Stimulated activated CD4-positive, alpha-beta T cell treated with anti-CD3 and anti-CD28 coated beads, TNF-alpha, amount 100 ng/mL, for 4 hours (primary cell): Measurements from ENCODE around the gene HRC.
"Not testable (repeated sequence)": the region's sequence is repeated elsewhere in the genome, so short reads cannot be mapped to it uniquely, and the experiment has no call there.

ENCODE experiments used
- DNase-seq, 3 experiments: peaks; one replicate each; pipeline ENCODE4 v3.0.0-alpha.2; 2020; ENCODE audit warnings: low read depth in 3 of 3

HRC gene

DNA sequence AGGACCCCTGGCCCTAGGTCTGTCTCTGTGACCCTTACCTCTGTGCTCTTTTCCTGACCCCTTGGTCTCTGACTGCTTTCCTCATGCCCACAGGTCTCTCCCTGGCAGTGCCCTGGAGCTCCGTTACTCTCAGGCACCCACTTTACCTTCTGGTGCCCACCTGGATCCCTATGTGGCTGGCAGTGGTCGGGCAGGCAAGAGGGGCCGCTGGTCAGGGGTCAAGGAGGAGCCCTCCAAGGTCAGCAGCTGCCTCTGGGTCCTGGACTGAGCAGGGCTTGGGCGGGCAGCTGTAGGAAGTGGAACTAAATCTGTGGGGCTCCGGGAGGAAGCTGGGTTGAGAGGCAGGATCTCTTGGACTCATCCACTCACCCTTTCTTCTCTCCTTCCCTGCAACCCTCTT lies 19.5 kb downstream of the HRC start:
- no peak for DNase-seq

DNA sequence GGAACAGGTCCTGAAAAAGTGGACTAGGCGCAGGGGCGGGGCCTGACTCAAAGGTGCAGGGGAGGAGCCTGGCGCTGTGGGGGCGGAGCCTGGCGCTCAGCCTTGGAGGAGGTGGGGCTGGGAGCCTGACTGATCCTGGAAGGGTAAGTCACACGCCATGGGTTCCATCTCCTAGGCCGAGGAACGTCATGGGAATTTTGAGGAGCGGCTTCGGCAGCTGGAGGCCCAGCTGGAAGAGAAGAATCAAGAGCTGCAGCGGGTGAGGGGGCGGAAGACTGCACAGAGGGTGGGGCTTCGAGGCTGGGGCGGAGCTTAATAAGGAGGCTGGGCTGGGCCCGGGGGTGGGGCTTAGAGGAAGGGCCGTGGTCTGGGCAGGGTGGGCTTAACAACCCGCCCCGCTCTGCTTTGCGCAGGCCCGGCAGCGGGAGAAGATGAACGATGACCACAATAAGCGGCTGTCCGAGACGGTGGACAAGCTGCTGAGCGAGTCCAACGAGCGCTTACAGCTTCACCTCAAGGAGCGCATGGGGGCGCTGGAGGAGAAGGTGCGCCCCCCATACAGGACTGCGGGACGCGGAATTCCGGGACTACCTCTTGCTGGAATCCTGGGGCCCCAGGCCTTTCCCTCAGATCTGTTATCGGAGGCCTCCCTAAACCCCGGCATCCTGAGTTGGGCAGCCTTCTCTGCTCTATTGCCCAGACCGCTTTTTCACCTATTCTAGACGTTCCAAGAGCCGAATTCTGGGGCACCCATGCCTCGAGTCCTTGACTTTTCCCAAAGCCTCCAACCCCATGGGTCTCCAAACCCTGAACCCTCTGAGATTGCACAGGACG lies 21.4 kb downstream of the HRC start:
- peak in 2 of 3 experiments; percentile 35 to 49 for DNase-seq

DNA sequence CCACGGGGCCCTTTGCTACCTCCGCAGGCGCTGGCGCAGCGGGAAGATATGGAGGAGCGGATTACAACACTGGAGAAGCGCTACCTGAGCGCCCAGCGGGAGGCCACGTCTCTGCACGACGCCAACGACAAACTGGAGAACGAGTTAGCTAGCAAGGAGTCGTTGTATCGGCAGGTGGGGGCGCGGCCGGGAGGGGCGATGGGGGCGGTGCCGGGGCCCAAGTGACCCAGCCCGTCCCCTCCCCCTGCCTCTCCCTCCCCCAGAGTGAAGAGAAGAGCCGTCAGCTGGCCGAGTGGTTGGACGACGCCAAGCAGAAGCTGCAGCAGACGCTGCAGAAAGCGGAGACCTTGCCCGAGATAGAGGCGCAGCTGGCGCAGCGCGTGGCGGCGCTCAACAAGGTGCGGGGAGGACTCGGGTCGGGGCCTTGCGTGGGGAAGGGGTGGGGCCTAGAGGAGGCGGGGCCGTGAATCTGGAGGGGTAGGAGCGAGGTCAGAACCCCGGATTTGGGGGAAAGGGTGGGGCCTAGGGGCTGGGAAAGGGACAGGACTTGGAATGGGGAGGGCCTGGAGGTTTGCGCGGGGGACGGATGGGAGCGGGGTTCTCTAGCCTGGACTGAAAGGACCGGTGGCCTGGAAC lies 22.1 kb downstream of the HRC start:
- peak in 1 of 3 experiments; percentile 26 for DNase-seq

DNA sequence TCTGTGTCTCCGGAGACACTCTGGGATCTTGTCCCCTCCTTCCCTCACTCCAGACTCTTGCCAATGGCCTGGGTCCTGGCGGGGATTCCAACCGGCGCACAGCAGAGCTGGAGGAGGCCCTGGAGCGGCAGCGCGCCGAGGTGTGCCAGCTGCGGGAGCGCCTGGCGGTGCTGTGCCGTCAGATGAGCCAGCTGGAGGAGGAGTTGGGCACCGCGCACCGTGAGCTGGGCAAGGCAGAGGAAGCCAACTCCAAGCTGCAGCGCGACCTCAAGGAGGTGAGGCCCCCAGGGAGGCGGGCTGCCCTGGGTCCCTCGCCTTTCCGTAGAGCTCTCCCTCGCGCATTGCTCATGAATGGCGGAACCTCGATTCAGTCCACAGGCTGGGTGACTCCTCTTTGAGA lies 24.9 kb downstream of the HRC start:
- no peak for DNase-seq

DNA sequence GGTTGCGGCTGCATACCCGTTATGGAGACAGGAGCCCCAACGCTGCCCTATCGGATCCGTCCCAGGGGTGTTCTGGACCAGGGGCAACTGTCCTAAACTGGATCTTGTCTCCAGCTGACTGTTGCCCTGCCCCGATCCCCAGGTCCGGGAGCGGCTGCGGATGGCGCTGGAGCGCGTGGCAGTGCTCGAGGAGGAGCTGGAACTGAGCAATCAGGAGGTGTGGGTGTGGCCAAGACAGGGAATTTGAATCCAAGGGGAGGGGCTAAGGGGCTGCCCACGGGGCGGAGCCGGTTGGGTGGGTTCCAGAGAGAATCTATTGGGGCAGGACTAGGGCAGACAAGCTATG lies 26.0 kb downstream of the HRC start:
- DNase-seq, result no peak

- DNase-seq, result no peak
Observed at GRCh38 chr19:49128545-49129237, 26.5 kb downstream of the HRC start.

DNA sequence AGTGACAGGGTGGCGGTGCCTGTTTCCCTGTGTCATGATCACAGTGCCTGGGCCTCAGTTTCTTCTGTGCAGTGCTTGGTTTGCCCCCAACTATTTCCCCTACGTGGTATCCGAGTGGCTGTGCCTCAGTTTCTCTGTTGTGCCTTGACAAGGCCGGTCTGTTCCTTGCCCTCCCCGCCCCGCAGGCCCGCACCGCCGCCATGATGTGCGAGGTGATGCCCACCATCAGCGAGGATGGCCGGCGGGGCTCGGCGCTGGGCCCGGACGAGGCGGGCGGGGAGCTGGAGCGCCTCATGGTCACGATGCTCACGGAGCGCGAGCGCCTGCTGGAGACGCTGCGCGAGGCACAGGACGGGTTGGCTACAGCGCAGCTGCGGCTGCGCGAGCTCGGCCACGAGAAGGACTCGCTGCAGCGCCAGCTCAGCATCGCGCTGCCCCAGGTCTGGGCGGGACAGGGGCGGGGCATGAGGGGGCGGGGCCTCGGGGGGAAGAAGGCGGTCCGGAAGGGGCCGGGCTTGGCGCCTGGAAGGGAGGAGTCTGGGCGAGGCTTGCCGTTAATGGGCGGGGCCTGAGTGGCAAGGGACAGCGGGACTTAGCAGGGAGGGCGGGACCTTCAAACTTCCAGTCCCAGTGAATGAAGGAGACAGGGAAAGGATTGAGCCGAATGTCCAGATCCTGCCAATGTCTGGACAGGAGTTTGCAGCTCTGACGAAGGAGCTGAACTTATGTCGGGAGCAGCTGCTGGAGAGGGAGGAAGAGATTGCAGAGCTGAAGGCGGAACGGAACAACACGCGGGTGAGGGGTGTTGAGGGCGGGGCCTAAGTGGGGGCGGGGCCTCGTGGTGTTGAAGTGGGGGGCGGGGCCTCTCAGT lies 27.3 kb downstream of the HRC start:
- peak; percentile 89 to 91 (median 91) for DNase-seq

- DNase-seq, result not testable (repeated sequence)
Observed at GRCh38 chr19:49127225-49127624, 28.0 kb downstream of the HRC start.

- DNase-seq, result no peak
Observed at GRCh38 chr19:49126575-49126974, 28.6 kb downstream of the HRC start.

GRCh38 chr19:49125025-49125731 lies 30.0 kb downstream of the HRC start:
- DNase-seq, result no peak

DNA sequence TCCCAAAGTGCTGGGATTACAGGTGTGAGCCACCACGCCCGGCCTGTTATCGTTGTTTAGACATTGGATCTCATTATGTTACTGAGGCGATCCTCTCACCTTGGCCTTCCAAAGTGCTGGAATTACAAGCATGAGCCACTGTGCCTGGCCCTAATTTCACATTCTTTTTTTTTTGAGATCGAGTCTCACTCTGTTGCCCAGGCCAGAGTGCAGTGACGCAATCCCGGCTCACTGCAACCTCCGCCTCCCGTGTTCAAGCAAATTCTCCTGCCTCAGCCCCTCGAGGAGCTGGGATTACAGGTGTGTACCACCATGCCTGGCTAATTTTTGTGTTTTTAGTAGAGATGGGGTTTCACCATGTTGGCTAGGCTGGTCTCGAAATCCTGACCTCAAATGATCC lies 31.9 kb downstream of the HRC start:
- DNase-seq, result not testable (repeated sequence)

DNA sequence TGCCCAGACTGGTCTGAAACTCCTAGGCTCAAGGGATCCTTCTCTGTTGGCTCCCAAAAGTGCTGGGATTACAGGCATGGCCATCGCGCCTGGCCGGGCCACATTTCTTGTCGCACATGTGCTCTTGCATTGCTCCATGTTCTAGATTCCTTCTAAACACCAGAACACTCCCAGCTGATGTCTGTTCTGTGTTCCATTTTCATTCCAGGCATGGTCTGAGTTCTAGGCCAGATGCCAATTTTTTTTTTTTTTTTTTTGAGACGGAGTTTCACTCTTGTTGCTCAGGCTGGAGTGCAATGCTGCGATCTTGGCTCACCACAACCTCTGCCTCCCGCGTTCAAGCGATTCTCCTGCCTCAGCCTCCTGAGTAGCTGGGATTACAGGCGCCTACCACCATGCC lies 33.4 kb downstream of the HRC start:
- not testable (repeated sequence) for DNase-seq

- no peak for DNase-seq
Observed at GRCh38 chr19:49120868-49121267, 34.3 kb downstream of the HRC start.

- no peak for DNase-seq
Observed at GRCh38 chr19:49120325-49120683, 34.9 kb downstream of the HRC start.

DNA sequence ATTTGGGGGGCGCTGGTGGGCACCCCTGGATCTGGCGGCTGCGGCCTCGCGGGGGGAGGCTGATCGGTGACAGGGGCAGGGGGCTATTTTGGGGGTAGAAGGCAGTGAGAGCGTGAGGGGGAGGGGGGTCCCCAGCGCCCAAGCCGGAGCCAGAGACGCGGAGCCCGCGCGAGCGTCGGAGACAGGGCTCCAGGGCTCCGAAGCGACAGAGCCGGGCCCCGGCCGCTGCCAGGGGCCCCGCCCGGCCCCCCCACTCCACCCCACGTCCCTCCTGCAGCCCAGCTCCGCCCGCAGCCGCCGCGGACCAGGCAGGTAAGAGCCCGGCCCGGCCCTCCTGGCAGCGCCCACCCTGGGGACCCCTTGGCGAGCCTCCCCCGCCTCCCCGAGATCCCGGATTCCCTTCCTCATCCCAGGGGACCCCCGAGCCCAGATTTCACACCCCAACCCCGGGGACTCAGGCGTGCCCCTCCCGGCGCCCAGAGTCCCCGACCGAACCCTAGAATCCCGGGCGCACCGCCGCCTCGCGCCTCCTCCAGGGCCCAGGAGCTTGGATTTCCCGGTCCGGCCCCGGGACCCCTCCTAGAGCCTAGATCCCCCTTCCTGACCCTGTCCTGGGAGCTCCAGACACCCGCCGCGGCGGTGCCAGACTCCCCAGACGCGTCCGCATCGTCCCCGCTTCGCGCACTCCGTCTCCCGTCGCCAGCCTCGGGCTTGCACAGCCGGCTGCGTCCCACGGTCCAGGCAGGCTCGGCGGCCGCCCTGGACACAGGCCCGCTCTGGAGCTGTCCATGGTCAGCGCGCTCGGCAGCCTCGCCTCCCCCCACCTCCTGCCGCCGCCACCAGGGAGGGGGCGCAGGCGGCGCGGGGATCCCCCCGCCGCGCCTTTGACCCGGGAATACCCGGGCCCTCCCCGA lies 35.5 kb downstream of the HRC start, which contains the start of gene PPFIA3:
PPFIA3 (plus strand) TSS at position 134 of the 914 bp plus-strand sequence. CDS start 8,330 bp downstream, outside the sequence.
- no peak for DNase-seq

- DNase-seq, result peak; percentile 88 to 94 (median 94)
Observed at GRCh38 chr19:49118565-49119410, 36.4 kb downstream of the HRC start, which contains the start of gene C19orf73. Gene C19orf73 (minus strand): TSS chr19:49119143. CDS start chr19:49119022, 121 bp downstream.

- no peak for DNase-seq
Observed at GRCh38 chr19:49117677-49118564, 37.3 kb downstream of the HRC start.

DNA sequence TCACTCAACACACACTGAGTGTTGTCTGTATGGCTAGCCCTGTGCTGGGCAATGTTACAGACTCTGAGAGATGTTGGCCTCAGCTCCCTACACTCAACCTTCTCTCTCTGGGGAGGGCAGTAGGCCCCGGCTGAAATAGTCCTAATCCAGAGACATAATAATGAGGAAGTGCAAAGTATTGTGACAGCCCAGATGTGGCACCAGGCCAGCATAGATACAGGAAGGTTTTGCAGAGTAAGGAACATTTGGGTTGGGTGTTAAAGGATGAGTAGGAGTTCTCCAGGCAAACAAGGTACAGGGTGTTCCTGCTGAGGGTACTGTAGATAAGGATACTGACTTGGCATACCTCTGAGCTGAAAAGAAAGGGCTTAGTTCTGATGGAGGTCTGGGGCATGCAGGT lies 38.7 kb downstream of the HRC start:
- no peak for DNase-seq
